GM12873 (cell line): ENCODE measurements around the gene LYZL1.

Experiments used
- TF ChIP-seq, protein P1 (sequence below): IDR thresholded peaks from 2 replicates; pipeline ENCODE4 v1.5.1; 2012; ENCODE audit warnings: low read depth, mild to moderate bottlenecking, moderate library complexity, low read length, control low read depth; ENCODE audit not compliant: insufficient read depth; ENCODE audit errors: missing control alignments

LYZL1 gene

DNA sequence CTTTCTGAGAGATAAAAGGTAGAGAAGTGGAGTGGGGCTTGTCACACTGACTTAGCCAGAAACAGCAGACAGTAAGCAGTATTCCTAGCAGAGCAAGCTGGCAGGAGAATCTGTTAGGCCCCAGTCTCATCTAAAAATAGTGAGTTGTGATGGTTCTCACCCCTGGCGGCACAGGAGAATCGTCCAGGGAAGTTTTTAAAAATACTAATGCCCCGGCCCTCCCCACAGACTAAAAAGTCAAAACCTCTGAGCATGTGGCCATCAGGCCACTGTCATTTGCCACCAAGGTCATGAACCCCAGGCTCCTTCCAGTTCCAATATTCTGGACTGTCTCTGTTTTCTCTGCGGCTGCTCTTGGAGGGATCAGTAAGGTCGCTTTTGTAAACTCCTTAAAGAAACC, 34.0 kb downstream of the LYZL1 start:
- TF ChIP-seq, protein P1, sequence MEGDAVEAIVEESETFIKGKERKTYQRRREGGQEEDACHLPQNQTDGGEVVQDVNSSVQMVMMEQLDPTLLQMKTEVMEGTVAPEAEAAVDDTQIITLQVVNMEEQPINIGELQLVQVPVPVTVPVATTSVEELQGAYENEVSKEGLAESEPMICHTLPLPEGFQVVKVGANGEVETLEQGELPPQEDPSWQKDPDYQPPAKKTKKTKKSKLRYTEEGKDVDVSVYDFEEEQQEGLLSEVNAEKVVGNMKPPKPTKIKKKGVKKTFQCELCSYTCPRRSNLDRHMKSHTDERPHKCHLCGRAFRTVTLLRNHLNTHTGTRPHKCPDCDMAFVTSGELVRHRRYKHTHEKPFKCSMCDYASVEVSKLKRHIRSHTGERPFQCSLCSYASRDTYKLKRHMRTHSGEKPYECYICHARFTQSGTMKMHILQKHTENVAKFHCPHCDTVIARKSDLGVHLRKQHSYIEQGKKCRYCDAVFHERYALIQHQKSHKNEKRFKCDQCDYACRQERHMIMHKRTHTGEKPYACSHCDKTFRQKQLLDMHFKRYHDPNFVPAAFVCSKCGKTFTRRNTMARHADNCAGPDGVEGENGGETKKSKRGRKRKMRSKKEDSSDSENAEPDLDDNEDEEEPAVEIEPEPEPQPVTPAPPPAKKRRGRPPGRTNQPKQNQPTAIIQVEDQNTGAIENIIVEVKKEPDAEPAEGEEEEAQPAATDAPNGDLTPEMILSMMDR: no peak

DNA sequence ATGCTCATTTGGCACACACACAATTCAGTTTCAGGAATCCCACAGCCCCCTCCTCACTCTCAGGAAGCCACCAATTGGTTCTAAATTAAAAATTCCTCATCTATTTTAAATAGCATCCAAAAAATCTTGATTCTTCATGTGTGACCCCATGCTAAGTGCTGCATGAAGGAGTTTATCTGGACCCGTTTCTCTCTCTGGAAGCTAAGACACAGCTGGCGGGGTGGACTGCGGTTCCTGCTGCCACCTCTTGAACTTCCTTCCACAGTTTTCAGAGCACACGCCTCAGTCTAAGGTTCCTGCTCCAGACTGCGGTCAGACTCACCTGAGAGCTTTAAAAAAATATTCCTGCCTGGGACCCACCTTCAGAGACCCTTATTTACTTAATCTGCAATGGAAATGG, 34.5 kb downstream of the LYZL1 start:
- TF ChIP-seq, protein P1: no peak

DNA sequence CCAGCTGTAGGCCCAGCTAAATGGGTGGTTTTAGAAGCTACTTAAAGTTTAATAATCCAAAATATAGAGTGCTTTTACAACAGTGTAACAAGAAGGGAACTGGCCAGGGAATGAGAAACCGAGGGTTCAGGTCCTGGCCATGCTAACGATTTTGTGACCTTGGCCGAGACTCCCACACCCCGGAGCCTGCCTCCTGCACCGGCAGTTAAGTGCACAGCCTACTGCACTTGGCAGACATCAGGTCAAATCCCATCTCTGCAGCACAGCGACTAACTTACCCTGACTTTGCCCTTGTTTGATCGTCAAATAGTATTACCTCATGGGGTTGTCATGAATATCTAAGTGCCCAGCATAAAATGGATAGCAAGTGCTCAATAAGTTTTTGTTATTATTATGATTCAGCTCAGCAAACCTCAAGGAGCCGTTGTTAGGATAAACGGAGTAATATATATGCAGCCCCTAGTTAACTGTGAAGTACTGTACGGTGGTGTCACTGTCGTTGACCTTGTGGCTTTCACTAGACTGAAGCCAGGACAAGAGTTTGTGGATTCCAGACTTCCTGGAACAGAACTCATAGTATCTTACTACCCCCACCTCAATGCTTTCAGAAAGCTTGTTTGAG, 35.5 kb downstream of the LYZL1 start:
- TF ChIP-seq, protein P1: no peak

DNA sequence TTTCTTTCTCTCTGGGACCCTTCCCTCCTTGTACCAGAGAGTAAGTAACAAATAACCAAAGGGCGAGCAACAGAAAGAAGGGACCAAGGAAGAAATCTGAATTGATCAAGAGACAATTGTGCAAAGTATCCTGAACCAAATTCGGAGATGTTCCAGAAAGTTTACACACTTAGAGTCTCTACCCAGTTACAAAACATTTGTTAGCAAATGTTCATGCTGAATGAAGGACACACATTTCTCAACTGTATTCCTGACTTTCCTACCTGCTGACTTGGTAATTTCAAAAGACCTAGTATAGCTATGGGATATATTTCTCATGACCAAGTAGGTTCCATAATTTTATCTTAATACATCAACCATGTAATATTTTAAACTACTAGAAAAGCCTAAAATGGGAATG, 37.4 kb downstream of the LYZL1 start:
- TF ChIP-seq, protein P1: no peak

DNA sequence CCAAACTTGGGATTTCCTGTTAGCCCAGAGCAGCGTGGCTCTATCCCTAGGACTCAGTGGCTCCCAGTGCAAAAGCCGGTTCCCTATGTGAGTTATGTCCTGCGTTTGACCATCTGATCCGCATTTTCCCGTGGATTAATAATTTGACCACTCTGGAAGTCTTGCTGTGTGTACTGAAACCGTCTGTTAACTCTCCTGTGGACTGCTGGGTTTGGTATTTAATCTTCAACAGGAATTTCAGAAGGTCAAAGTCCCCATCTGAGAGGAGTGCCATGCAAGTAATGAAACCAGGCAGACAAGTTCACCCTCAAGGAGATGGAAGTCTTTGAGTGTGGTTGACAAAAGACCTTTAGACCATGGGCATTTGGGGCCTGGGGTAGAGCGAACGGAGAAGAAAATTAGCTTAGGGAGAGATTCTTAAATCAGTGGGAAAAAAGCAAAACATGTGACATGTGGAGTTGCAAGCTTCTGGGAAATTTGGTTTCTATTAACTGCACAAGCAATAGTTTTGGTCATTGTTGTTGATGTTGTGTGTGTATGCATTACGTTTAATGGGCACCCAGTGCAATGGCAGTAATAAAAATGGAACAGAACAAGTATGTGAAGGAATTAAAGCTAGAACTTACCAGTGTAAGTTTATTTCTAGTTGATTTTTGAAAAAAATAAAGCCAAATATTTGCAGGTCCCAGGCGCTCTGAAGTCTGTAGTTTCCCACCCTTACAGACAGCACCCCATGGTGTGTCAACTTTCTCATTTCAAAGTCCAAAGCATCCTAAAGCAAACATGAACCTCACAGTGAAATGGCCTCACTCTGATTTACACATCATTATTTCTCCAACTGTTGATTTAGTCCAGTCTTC, 38.2 kb downstream of the LYZL1 start:
- TF ChIP-seq, protein P1: no peak

DNA sequence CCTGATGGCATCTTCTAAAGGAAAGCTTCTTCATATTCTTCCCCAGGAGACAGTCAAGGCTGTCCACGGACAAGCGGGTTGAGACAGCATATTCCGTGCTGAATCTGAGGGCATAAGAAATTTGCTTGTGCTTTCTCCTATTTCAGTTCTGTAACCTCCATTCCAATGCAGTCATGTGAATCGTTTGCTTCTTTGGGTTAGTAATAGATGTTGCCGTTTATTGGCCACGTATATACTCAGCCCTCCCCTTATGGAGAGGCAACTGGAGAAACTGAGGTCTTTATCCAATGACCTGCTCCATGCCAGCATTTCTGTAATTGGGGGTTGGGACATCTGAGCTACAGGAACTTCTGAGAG, 38.9 kb downstream of the LYZL1 start:
- TF ChIP-seq, protein P1: no peak

DNA sequence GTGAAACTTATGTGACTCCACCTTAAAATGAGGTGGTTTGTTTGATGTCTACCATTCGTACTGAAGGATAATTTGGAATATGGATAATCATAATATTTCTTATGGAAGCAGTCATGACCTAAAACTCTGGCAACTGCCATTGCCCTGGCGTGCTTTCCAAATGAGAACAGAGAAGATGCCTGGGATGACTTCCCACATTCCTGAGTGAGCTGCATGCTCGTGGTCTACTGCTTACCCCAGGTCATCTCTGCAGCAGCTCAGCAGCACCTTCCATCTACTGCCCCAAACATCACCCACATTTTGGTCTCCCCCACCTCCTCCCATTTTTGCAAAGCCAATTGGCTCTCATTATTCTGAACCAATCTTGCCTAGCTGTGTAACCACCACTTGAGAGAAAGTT, 40.1 kb downstream of the LYZL1 start:
- TF ChIP-seq, protein P1: no peak
